Measurements from ENCODE around the gene FOXL1. TPM values are rescaled to one million over a fixed set of nuclear protein-coding genes. Genes with fewer than 3 reads are reported as not detected.

Gene FOXL1
- total and polyA plus RNA-seq, 2 of the 13 experiments (the other 11 are each of a cell fraction or from before 2014, with no cell fraction given) = not detected

GRCh38 chr16:86559802-86560305 lies 18.5 kb upstream of the FOXL1 start:
- ChIA-PET POLR2A (no interaction called here), CTCF (ENCODE audit: low intra/inter-chr PET ratio, low total read pairs) (no interaction called here)
- FAIRE-seq = no peak
- in situ Hi-C loops (cut with HindIII; ENCODE audit: extremely low pct_ligation_motif_present, low pct_unique_long_range_greater_than_20kb) (loop anchor here (10.0 kb wide), 3 partner anchors 315 to 715 kb away; no protein-coding TSS in a partner anchor), intact Hi-C loops (cut with micrococcal nuclease; ENCODE audit: unreplicated experiment) (loop anchor here (5.0 kb wide), 1 partner anchor 737 kb away; no protein-coding TSS in a partner anchor)
- 13% methylated on average over 5 of the region's 9 CpGs for WGBS (ENCODE audit: low lambda C conversion rate)
- no peak for DNase-seq (ENCODE audit: low spot score)
- Histone ChIP-seq H3K27ac (ENCODE audit: extremely low read length, insufficient read depth, low read length) (no peak overlapping the region), H3K27me3 (ENCODE audit: control insufficient read depth in 1 of 2, insufficient read depth in 2 of 2, low read length in 2 of 2) (peaks cover 0 to 27% of the 10 kb centered on the region in 2 experiments; a peak in 3 of 5 replicates), H3K79me2 (ENCODE audit: insufficient read depth, low read length) (peaks cover under 1% of the 10 kb centered on the region), H2AFZ (ENCODE audit: low read length) (no peak overlapping the region), H3K4me3 (replicated peaks in 1 of 3; ENCODE audit: insufficient read depth in 1 of 3, low read depth in 2 of 3, low read length in 3 of 3) (no peak overlapping the region), H3K4me2 (ENCODE audit: low read depth, low read length) (no peak overlapping the region), H3K36me3 (replicated peaks in 1 of 2; ENCODE audit: control insufficient read depth in 1 of 2, insufficient read depth in 2 of 2, low read length in 2 of 2) (no peaks in the 10 kb centered on the region), H3K9ac (ENCODE audit: insufficient read depth, low read depth, low read length) (no peak overlapping the region), H3K9me3 (ENCODE audit: low read length) (no peaks in the 10 kb centered on the region), H4K20me1 (ENCODE audit: insufficient read depth, low read length) (no peaks in the 10 kb centered on the region), H3K4me1 (ENCODE audit: insufficient read depth, low read length) (peaks cover 10% of the 10 kb centered on the region)
- no peak for ATAC-seq
- BruUV-seq (replicated peaks) = no TSS peak
- TF ChIP-seq PRPF4 (IDR thresholded peaks at IDR 0.05; ENCODE audit: low read depth, low read length, poor library complexity, severe bottlenecking) = no peak
- no peak for TF ChIP-seq ZC3H4 (CRISPR knock-in tag; IDR thresholded peaks at IDR 0.05; ENCODE audit: borderline replicate concordance)
- no peak for TF ChIP-seq ARNT2 (CRISPR knock-in tag; IDR thresholded peaks at IDR 0.05; ENCODE audit: low read depth)
- no peak for TF ChIP-seq TOE1 (CRISPR knock-in tag; IDR thresholded peaks at IDR 0.05)
- no peak for TF ChIP-seq TCF7L2 (IDR thresholded peaks at IDR 0.05; ENCODE audit: low read depth, low read length)
- no peak for TF ChIP-seq ZNF335 (CRISPR knock-in tag; IDR thresholded peaks at IDR 0.05)
- TF ChIP-seq ZNF20 (CRISPR knock-in tag; IDR thresholded peaks at IDR 0.05) = no peak
- no peak for TF ChIP-seq DMAP1 (CRISPR knock-in tag; IDR thresholded peaks at IDR 0.05)

- Histone ChIP-seq H3K4me1 (ENCODE audit: insufficient read depth, low read length) (no peaks in the 10 kb centered on the region), H3K9ac (ENCODE audit: insufficient read depth, low read depth, low read length) (no peak overlapping the region), H3K9me3 (ENCODE audit: low read length) (no peaks in the 10 kb centered on the region), H3K79me2 (ENCODE audit: insufficient read depth, low read length) (no peaks in the 10 kb centered on the region), H3K27me3 (ENCODE audit: control insufficient read depth in 1 of 2, insufficient read depth in 2 of 2, low read length in 2 of 2) (peaks cover 11 to 44% of the 10 kb centered on the region in 2 experiments), H2AFZ (ENCODE audit: low read length) (no peak overlapping the region), H3K36me3 (replicated peaks in 1 of 2; ENCODE audit: control insufficient read depth in 1 of 2, insufficient read depth in 2 of 2, low read length in 2 of 2) (no peaks in the 10 kb centered on the region), H3K4me2 (ENCODE audit: low read depth, low read length) (no peak overlapping the region), H3K4me3 (replicated peaks in 1 of 3; ENCODE audit: insufficient read depth in 1 of 3, low read depth in 2 of 3, low read length in 3 of 3) (no peak overlapping the region), H4K20me1 (ENCODE audit: insufficient read depth, low read length) (no peaks in the 10 kb centered on the region), H3K27ac (ENCODE audit: extremely low read length, insufficient read depth, low read length) (no peak overlapping the region)
- no peak for TF ChIP-seq BCL3 (CRISPR knock-in tag; IDR thresholded peaks at IDR 0.05)
- intact Hi-C loops (cut with micrococcal nuclease; ENCODE audit: unreplicated experiment) (loop anchor here (5.0 kb wide), 1 partner anchor 735 kb away; no protein-coding TSS in a partner anchor), in situ Hi-C loops (cut with HindIII; ENCODE audit: extremely low pct_ligation_motif_present, low pct_unique_long_range_greater_than_20kb) (loop anchor here (10.0 kb wide), 3 partner anchors 312 to 712 kb away; no protein-coding TSS in a partner anchor)
- no peak for ATAC-seq
- ChIA-PET POLR2A (no interaction called here), CTCF (ENCODE audit: low intra/inter-chr PET ratio, low total read pairs) (no interaction called here)
- no peak for FAIRE-seq
- no peak for DNase-seq (ENCODE audit: low spot score)
- no TSS peak for BruUV-seq (replicated peaks)
- WGBS (ENCODE audit: low lambda C conversion rate) = 49% methylated on average over 6 of the region's 6 CpGs
Observed at GRCh38 chr16:86562356-86562755, 16.0 kb upstream of the FOXL1 start.
